Measurements from ENCODE around the gene DNAJC5G. TPM values are rescaled to one million over a fixed set of nuclear protein-coding genes. Genes with fewer than 3 reads are reported as not detected.

Gene DNAJC5G
- total RNA-seq, 1 donor from 2014 or later: not detected

GRCh38 chr2:27236136-27236535 lies 39.1 kb upstream of the DNAJC5G start:
- no peak for TF ChIP-seq CTCF (conservative IDR thresholded peaks at IDR 0.05)
- Mint-ChIP-seq H3K27ac (ENCODE audit: unreplicated experiment) (no peak overlapping the region), H3K4me1 (no peaks in the 10 kb centered on the region), H3K4me3 (no peak overlapping the region), H3K36me3 (ENCODE audit: low read depth) (peaks cover 12% of the 10 kb centered on the region), H3K27me3 (ENCODE audit: low read depth) (no peaks in the 10 kb centered on the region), H3K9me3 (no peaks in the 10 kb centered on the region)
- DNase-seq (ENCODE audit: low read depth, low spot score): no peak

GRCh38 chr2:27236626-27237025 lies 38.6 kb upstream of the DNAJC5G start:
- Mint-ChIP-seq H3K4me3 (no peak overlapping the region), H3K36me3 (ENCODE audit: low read depth) (peaks cover 13% of the 10 kb centered on the region), H3K27ac (ENCODE audit: unreplicated experiment) (no peak overlapping the region), H3K4me1 (no peaks in the 10 kb centered on the region), H3K9me3 (no peaks in the 10 kb centered on the region), H3K27me3 (ENCODE audit: low read depth) (no peaks in the 10 kb centered on the region)
- no peak for DNase-seq (ENCODE audit: low read depth, low spot score)
- TF ChIP-seq CTCF (conservative IDR thresholded peaks at IDR 0.05): no peak

GRCh38 chr2:27237341-27237945 lies 37.8 kb upstream of the DNAJC5G start:
- no peaks in the 10 kb centered on the region for H3K27me3 Mint-ChIP-seq (ENCODE audit: low read depth)
- H3K36me3 Mint-ChIP-seq (ENCODE audit: low read depth): peaks cover 13% of the 10 kb centered on the region
- no peak for TF ChIP-seq CTCF (conservative IDR thresholded peaks at IDR 0.05)
- H3K4me1 Mint-ChIP-seq: no peaks in the 10 kb centered on the region
- DNase-seq (ENCODE audit: low read depth, low spot score): no peak
- no peak overlapping the region for H3K4me3 Mint-ChIP-seq
- no peaks in the 10 kb centered on the region for H3K9me3 Mint-ChIP-seq
- no peak overlapping the region for H3K27ac Mint-ChIP-seq (ENCODE audit: unreplicated experiment)

GRCh38 chr2:27238976-27239375 lies 36.3 kb upstream of the DNAJC5G start:
- Mint-ChIP-seq H3K9me3 (no peaks in the 10 kb centered on the region), H3K27ac (ENCODE audit: unreplicated experiment) (no peak overlapping the region), H3K4me3 (no peak overlapping the region), H3K27me3 (ENCODE audit: low read depth) (no peaks in the 10 kb centered on the region), H3K4me1 (no peaks in the 10 kb centered on the region), H3K36me3 (ENCODE audit: low read depth) (peaks cover 13% of the 10 kb centered on the region)
- no peak for DNase-seq (ENCODE audit: low read depth, low spot score)
- TF ChIP-seq CTCF (conservative IDR thresholded peaks at IDR 0.05): no peak

GRCh38 chr2:27240406-27240805 lies 34.8 kb upstream of the DNAJC5G start:
- no peaks in the 10 kb centered on the region for H3K4me1 Mint-ChIP-seq
- no peaks in the 10 kb centered on the region for H3K27me3 Mint-ChIP-seq (ENCODE audit: low read depth)
- no peak overlapping the region for H3K27ac Mint-ChIP-seq (ENCODE audit: unreplicated experiment)
- peaks cover 13% of the 10 kb centered on the region for H3K36me3 Mint-ChIP-seq (ENCODE audit: low read depth)
- no peaks in the 10 kb centered on the region for H3K9me3 Mint-ChIP-seq
- H3K4me3 Mint-ChIP-seq: no peak overlapping the region
- no peak for DNase-seq (ENCODE audit: low read depth, low spot score)
- TF ChIP-seq CTCF (conservative IDR thresholded peaks at IDR 0.05): no peak

All from neural crest cell (in vitro differentiated cells).